Type B pancreatic cell (in vitro differentiated cells): Measurements from ENCODE around the gene SOCS4. TPM values are rescaled to one million over a fixed set of nuclear protein-coding genes. Genes with fewer than 3 reads are reported as not detected.
"Not testable (repeated sequence)": the region's sequence is repeated elsewhere in the genome, so short reads cannot be mapped to it uniquely, and the experiment has no call there.

ENCODE experiments used
- DNase-seq: peaks from one replicate; pipeline ENCODE4 v3.0.0; 2021; ENCODE audit warnings: mixed read lengths; ENCODE audit not compliant: unreplicated experiment; ENCODE audit errors: extremely low spot score
- H3K27ac Mint-ChIP-seq: 2 replicates; pipeline ENCODE4 v1.8.0; 2021; ENCODE audit warnings: mild to moderate bottlenecking, mixed read lengths
- H3K27me3 Mint-ChIP-seq: 2 replicates; pipeline ENCODE4 v1.8.0; 2021; ENCODE audit warnings: mixed read lengths
- H3K36me3 Mint-ChIP-seq: 2 replicates; pipeline ENCODE4 v1.8.0; 2021; ENCODE audit warnings: mixed read lengths
- H3K4me1 Mint-ChIP-seq: one replicate; pipeline ENCODE4 v1.8.0; 2021; ENCODE audit warnings: mixed read lengths; ENCODE audit not compliant: unreplicated experiment
- H3K4me3 Mint-ChIP-seq: 2 replicates; pipeline ENCODE4 v1.8.0; 2021; ENCODE audit warnings: mild to moderate bottlenecking, mixed read lengths
- H3K9me3 Mint-ChIP-seq: 2 replicates; pipeline ENCODE4 v1.8.0; 2021; ENCODE audit warnings: mixed read lengths
- total RNA-seq: library from RNA; stranded (reverse); gene quantifications from 2 replicates; pipeline ENCODE4 v1.2.1, GENCODE V29; 2021; ENCODE audit warnings: low replicate concordance
- TF ChIP-seq, protein P1 (sequence below): fragments of 200-600 bp; sonication (generic); conservative IDR thresholded peaks from 2 replicates; pipeline ENCODE4 v1.5.0; 2021; ENCODE audit warnings: antibody characterized with exemption, mild to moderate bottlenecking

The SOCS4 gene
- total RNA-seq, 1 donor from 2014 or later: 22.4 TPM

DNA sequence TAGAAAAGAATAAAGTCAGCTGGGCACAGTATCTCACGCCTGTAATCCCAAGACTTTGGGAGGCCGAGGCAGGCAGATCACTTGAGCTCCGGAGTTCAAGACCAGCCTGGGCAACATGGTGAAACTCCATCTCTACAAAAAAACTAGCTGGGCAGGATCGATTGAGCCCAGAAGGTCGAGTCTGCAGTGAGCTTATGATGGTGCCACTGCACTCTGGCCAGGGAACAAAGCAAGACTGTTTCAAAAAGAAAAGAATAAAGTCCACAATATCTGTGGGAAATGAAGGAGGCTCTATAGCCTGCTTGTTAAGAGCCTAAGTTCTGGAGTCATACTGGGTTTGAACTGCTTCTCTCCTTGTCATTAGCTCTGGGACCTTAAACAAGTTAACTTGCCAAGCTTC is 32.3 kb downstream of the SOCS4 start:
- Mint-ChIP-seq H3K4me3 (no peak overlapping the region), H3K36me3 (peaks cover 45% of the 10 kb centered on the region), H3K27me3 (no peaks in the 10 kb centered on the region), H3K9me3 (peaks cover 4% of the 10 kb centered on the region), H3K4me1 (peaks cover 8% of the 10 kb centered on the region), H3K27ac (no peak overlapping the region)
- DNase-seq: no peak
- TF ChIP-seq, protein P1, sequence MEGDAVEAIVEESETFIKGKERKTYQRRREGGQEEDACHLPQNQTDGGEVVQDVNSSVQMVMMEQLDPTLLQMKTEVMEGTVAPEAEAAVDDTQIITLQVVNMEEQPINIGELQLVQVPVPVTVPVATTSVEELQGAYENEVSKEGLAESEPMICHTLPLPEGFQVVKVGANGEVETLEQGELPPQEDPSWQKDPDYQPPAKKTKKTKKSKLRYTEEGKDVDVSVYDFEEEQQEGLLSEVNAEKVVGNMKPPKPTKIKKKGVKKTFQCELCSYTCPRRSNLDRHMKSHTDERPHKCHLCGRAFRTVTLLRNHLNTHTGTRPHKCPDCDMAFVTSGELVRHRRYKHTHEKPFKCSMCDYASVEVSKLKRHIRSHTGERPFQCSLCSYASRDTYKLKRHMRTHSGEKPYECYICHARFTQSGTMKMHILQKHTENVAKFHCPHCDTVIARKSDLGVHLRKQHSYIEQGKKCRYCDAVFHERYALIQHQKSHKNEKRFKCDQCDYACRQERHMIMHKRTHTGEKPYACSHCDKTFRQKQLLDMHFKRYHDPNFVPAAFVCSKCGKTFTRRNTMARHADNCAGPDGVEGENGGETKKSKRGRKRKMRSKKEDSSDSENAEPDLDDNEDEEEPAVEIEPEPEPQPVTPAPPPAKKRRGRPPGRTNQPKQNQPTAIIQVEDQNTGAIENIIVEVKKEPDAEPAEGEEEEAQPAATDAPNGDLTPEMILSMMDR: no peak

DNA sequence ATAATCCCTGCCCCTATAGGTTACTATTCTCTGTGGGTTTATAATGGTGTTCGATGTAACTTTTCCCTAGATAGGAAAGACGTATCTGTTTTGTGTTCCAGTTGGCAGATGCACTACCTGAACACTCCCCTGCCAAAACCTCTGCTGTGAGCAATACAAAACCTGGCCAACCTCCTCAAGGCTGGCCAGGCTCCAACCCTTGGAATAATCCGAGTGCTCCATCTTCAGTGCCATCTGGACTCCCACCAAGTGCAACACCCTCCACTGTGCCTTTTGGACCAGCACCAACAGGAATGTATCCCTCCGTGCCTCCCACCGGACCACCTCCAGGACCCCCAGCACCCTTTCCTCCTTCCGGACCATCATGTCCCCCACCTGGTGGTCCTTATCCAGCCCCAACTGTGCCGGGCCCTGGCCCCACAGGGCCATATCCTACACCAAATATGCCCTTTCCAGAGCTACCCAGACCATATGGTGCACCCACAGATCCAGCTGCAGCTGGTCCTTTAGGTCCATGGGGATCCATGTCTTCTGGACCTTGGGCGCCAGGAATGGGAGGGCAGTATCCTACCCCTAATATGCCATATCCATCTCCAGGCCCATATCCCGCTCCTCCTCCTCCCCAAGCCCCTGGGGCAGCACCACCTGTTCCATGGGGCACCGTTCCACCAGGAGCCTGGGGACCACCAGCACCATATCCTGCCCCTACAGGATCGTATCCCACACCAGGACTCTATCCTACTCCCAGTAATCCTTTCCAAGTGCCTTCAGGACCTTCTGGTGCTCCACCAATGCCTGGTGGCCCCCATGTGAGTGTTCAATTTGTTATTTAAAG is 35.7 kb downstream of the SOCS4 start:
- peaks cover 4% of the 10 kb centered on the region for H3K4me1 Mint-ChIP-seq
- no peak overlapping the region for H3K4me3 Mint-ChIP-seq
- peaks cover 49% of the 10 kb centered on the region for H3K36me3 Mint-ChIP-seq
- peak overlapping the region; percentile 32 for H3K27ac Mint-ChIP-seq
- TF ChIP-seq, protein P1: no peak
- H3K27me3 Mint-ChIP-seq: no peaks in the 10 kb centered on the region
- H3K9me3 Mint-ChIP-seq: no peaks in the 10 kb centered on the region
- no peak for DNase-seq

DNA sequence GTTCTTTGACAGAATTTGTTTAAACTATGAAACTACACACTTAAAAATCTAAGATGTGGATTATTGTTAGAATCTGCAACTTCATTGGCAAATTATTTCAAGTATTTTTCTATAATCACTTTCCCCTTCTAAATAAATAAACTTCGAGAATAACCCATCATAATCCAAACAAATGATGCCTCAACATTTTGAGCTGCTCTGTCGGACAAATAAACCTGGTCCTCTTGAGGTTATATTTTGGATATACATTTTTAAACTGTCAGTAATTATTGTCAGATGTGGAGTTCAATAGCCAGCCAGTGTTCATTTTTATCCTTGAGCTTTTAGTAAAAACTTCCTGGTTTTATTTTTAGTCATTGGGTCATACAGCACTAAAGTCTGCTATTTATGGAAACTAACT is 37.9 kb downstream of the SOCS4 start:
- not testable (repeated sequence) for DNase-seq, H3K27me3 Mint-ChIP-seq, H3K4me1 Mint-ChIP-seq, H3K4me3 Mint-ChIP-seq, H3K9me3 Mint-ChIP-seq, H3K27ac Mint-ChIP-seq
- H3K36me3 Mint-ChIP-seq: peaks cover 43% of the 10 kb centered on the region

DNA sequence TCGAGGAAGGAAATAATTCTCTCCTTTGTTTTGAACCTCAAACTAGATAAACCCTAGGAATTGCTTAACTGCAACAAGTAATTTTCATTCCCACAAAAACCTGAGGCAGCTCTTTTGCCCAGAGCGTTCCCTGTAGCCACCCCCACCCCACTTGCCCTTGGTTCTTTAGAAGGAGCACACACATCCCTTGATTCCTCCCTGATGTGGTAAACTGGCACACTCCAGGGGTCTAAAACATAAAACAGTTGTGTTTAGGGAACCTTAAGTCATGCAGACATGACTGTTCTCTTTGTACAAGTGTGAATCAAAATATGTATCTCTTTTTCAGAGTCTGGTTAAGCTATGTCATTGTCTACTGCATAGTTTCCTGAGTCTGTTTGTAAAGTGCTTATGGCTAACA is 38.4 kb downstream of the SOCS4 start:
- Mint-ChIP-seq H3K4me1 (peaks cover 4% of the 10 kb centered on the region), H3K27me3 (no peaks in the 10 kb centered on the region), H3K9me3 (no peaks in the 10 kb centered on the region), H3K36me3 (peaks cover 41% of the 10 kb centered on the region), H3K27ac (no peak overlapping the region), H3K4me3 (no peak overlapping the region)
- DNase-seq: no peak
- TF ChIP-seq, protein P1: no peak

DNA sequence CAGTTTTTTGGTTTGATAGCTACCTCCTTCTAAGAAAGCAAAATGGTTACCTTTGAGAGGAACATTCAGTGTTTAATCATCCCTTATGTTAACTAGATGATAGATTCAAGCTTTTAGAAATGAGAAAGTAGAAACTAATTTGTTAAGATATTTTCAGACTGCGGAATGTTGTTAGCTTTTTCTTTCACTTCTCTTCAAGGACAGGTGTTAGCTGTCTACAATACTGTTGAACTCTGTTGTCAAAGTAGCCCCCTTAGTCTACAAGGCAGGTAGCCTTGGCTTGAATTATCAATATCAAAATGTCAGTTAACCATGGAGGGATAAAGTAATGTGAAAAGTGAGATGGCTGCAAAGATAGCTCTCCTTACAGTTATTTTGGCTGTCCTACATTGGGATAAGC is 39.2 kb downstream of the SOCS4 start:
- Mint-ChIP-seq H3K27ac (no peak overlapping the region), H3K36me3 (peaks cover 38% of the 10 kb centered on the region), H3K4me3 (no peak overlapping the region), H3K27me3 (no peaks in the 10 kb centered on the region), H3K4me1 (peaks cover 4% of the 10 kb centered on the region), H3K9me3 (no peaks in the 10 kb centered on the region)
- TF ChIP-seq, protein P1: no peak
- DNase-seq: no peak

DNA sequence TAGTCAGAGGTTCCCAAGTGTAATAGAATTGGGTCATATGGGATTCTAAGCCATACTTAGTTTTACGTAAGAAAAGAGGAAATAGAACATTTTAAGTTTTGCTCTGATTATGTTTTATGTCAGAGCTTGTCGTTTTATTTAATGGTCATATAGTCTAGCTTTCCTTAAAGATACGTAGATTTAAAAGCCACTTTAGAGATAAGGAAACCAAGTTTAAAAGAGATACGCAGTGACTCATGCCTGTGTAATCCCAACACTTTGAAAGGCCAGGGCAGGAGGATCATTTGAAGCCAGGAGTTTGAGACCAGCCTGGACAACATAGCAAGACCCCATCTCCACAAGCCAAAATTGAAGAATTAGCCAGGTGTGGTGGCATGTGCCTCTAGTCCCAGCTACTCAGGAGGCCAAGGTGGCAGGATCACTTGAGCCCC is 44.0 kb downstream of the SOCS4 start:
- no peaks in the 10 kb centered on the region for H3K9me3 Mint-ChIP-seq
- DNase-seq: no peak
- no peak overlapping the region for H3K4me3 Mint-ChIP-seq
- H3K36me3 Mint-ChIP-seq: peaks cover 16% of the 10 kb centered on the region
- TF ChIP-seq, protein P1: no peak
- no peak overlapping the region for H3K27ac Mint-ChIP-seq
- H3K27me3 Mint-ChIP-seq: no peaks in the 10 kb centered on the region
- H3K4me1 Mint-ChIP-seq: peaks cover 24% of the 10 kb centered on the region
